ENCODE data around the gene VAT1. TPM values are rescaled to one million over a fixed set of nuclear protein-coding genes. Genes with fewer than 3 reads are reported as not detected.

Gene VAT1
- total and polyA plus RNA-seq, 2 of the 13 experiments (the other 11 are each of a cell fraction or from before 2014, with no cell fraction given): 143 to 205 TPM

GRCh38 chr17:42997984-42998938, 23.9 kb downstream of the VAT1 start, which contains the start of gene RPL27 (continued):
- TF ChIP-seq NFAT5 (CRISPR knock-in tag; IDR thresholded peaks at IDR 0.05) (no peak), ZNF841 (CRISPR knock-in tag; IDR thresholded peaks at IDR 0.05; ENCODE audit: borderline replicate concordance) (no peak), SIX4 (CRISPR knock-in tag; IDR thresholded peaks at IDR 0.05) (peak; percentile 94), SIX1 (CRISPR knock-in tag; IDR thresholded peaks at IDR 0.05; ENCODE audit: borderline replicate concordance) (peak; percentile 93), ZNF572 (CRISPR knock-in tag; IDR thresholded peaks at IDR 0.05) (peak; percentile 63; the same call in 1 of the 2 replicates), STAT5B (CRISPR knock-in tag; IDR thresholded peaks at IDR 0.05) (no peak; the same call in 1 of the 2 replicates), ZNF160 (CRISPR knock-in tag; IDR thresholded peaks at IDR 0.05) (peak; percentile 92), CREM (IDR thresholded peaks at IDR 0.05) (peak; percentile 99), CREM (CRISPR knock-in tag; IDR thresholded peaks at IDR 0.05) (0 out of 2 replicates have a peak, but pooled peaks have one; percentile 58), DBP (CRISPR knock-in tag; IDR thresholded peaks at IDR 0.05; ENCODE audit: not compliant biosample characterization) (no peak), JARID2 (CRISPR knock-in tag; IDR thresholded peaks at IDR 0.05; ENCODE audit: insufficient replicate concordance) (no peak), ZNF180 (CRISPR knock-in tag; IDR thresholded peaks at IDR 0.05; ENCODE audit: borderline replicate concordance, low read depth) (no peak), ATF6 (CRISPR knock-in tag; conservative IDR thresholded peaks at IDR 0.05) (0 out of 2 replicates have a peak, but pooled peaks have one; percentile 83), FOXC1 (CRISPR knock-in tag; IDR thresholded peaks at IDR 0.05; ENCODE audit: borderline replicate concordance) (peak; percentile 82), ZBTB7B (CRISPR knock-in tag; IDR thresholded peaks at IDR 0.05) (peak; percentile 87), NFKBIZ (CRISPR knock-in tag; IDR thresholded peaks at IDR 0.05) (peak; percentile 87; the same call in 1 of the 2 replicates), ZNF329 (CRISPR knock-in tag; IDR thresholded peaks at IDR 0.05; ENCODE audit: low read depth) (peak; percentile 91), ZNF800 (CRISPR knock-in tag; IDR thresholded peaks at IDR 0.05) (peak; percentile 85), NBN (conservative IDR thresholded peaks at IDR 0.05) (no peak)
